IPS DF 4.7 (cell line): ENCODE results near the gene PRELP.

Experiments
- DNase-seq: peaks from one replicate; pipeline ENCODE4 v3.0.0-alpha.2; 2013; ENCODE audit warnings: low spot score; ENCODE audit errors: extremely low read depth

Gene PRELP

DNA sequence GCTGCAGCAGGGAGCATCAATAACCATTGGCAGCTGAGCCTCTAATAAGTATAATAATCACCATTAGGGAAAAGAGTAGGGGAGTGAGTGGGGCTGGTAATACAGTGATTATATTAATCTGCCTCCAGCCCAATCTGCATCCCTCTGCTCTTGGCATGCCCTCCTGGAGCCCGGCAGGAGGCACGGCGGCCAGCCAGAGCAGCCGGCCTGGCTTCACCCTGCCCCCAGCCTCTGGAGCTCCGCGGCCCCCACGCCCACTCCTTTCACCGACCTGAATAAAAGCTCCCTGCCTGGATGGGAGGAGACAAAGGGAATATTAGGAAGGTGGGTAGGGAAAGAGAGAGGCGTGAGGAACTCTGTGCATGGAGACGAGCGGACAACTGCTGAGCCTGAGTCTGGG, 46.6 kb downstream of the PRELP start:
- no peak for DNase-seq

- DNase-seq = no peak
These were observed 48.1 kb downstream of the PRELP start for GRCh38 chr1:203523667-203524066.

DNA sequence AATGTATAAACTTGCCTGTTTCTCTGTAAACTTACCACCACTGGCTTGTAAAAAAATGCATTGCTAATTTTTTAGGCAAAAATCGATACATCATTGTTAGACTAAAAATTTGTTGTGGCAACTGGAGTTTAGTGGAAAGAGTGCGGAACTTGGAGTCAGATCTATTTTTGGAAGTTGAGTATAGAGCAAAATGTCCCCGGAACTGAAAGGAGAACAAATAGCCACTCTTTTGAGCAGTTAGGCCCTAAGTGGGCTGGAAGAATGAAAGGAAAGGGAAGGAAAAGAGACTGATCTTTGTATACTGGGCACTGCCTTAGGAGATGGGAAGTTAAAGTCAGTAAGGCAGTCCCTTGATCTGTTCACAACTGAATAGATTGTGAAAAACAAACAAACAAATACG, 48.5 kb downstream of the PRELP start:
- no peak for DNase-seq

GRCh38 chr1:203524824-203525223, 49.2 kb downstream of the PRELP start:
- DNase-seq = no peak

DNA sequence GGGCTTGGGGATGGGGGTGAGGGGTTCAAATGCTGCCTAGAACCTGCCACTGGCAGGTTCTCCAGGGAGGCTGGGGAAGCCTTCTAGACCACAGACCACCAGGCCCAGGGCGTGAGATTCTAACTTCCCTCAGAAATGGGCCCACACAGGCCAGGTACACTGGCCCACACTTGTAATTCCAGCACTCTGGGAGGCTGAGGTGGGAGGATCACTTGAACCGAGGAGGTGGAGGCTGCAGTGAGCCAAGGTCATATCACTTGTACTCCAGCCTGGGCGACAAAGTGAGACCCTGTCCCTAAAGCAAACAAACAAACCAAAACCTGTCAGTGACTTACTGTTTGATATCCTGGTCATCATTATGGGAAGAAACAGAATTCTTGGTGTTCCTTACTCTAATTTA, 50.1 kb downstream of the PRELP start:
- no peak for DNase-seq

- DNase-seq = no peak
These were observed 50.5 kb downstream of the PRELP start for GRCh38 chr1:203526130-203526529.

DNA sequence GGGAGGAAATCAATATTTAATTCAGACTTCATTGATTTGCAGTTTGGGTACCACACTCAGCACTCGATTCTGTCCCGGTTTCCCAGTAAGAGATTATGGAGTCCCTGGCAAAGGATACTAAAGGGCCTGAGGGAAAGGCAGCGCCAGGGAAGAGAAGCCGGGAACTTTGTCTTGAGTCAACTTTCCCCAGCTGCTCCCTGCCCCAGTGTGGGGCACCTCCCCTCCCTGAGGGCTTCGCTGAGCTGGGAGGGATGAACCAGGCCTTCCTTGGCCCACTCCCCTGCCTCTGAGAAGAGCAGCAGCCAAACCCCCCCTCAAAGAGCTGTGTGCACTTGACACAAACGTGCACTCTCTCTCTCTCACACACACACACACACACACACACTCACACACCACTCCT, 51.0 kb downstream of the PRELP start:
- DNase-seq = no peak

GRCh38 chr1:203527013-203527412, 51.4 kb downstream of the PRELP start:
- DNase-seq = no peak

DNA sequence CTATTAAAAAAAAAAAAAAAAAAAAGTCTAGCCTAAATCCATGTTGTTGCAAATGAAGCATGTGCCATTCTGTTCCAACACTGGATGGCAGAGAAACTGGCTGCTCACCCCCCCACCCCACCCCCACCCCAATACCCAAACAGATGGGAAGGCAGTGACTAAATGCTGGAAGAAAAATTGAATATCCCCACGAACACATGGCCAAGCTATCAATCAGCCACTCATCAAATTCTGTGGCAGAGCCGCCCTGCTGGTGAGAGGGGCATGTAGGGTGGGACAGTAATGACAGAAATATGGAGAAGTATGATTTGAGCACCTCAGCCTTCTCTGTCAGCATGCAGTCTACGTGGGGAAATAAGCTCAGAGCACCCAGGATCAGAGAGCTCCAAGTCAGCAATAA, 52.5 kb downstream of the PRELP start:
- DNase-seq = no peak

DNA sequence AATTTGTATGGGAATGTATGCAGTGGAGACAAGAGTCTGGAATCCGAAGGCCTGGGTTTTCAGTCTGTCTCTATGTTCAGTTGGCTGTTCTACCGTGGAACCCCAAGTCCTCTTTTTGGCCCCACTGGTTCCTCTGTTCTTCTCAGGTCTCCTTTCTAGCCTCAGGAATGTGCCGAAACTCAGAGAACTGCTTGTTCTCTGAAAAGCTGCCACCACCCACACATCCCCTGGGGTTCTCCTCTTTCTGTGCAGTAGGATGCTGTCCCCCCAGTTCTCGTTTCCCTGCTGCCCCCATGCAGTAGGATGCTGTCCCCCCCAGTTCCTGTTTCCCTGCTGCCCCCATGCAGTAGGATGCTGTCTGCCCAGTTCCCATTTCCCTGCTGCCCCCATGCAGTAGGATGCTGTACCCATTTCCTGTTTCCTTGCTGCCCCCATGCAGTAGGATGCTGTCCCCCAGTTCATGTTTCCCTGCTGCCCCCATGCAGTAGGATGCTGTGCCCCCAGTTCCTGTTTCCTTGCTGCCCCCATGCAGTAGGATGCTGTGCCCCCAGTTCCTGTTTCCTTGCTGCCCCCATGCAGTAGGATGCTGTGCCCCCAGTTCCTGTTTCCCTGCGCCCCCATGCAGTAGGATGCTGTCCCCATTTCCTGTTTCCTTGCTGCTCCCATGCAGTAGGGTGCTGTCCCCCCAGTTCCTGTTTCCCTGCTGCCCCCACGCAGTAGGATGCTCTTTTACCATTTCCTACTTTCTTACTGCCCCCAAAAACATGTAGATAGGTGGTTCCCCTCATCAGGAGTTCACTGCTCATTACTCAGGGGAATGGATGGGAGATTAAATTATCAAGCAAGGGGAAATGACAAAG, 53.6 kb downstream of the PRELP start:
- no peak for DNase-seq

DNA sequence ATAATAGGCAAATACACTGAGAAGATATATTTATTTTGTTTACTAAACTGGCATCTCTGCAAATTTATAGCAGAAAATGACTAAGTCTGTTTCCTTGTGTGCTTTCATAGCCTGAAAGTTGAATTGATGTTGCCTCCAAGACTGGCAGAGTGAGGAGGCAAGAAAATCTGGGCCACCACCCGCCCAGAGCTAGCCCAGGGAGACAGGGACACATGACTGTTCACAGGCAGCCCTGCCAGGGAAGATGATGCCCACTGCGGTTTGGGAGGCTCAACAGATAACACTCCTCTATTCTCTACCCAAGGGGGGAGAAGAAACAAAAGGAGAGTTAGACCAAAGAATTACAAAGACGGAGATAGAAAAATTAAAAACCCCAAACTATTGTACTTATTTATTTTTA, 55.5 kb downstream of the PRELP start:
- DNase-seq = no peak

GRCh38 chr1:203534012-203534411, 58.4 kb downstream of the PRELP start:
- DNase-seq = no peak

DNA sequence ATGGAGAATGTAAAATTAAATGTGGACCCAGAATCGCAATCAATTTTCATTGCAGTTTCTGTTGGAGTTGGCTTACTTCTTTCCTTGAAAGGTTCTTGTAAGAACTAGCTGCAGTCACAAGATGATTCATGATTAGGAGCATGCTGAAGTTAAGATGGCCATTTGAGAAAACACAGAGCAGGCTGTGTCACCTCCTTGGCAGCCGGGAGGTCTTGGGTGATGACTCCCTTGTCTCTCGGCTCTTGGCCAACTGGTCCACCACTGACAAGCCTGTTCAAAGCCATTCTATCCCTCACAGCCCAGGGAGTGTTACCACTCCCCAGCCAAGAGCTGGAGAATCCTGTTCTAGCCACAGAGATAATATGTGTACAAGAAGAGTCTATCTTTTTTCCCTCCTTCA, 58.9 kb downstream of the PRELP start:
- DNase-seq = no peak

DNA sequence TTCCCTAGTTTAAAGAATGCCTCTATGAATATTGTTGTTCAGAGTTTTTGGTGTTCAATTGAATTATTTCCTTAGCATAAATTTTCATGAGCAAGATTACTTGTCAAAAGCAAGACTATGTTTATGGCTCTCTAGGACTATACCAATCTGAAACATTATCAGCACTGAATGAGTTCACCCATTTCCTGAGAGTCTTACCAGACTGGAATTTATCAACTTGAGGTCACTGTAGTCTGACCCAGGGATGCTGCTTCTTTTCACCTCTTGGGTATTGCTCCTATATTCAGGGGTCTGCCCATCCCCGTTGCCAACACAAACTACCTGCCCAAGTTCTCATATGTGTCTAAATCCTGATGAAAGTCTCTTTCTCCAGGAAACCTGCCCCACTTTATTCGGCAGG, 61.0 kb downstream of the PRELP start:
- DNase-seq = no peak

DNA sequence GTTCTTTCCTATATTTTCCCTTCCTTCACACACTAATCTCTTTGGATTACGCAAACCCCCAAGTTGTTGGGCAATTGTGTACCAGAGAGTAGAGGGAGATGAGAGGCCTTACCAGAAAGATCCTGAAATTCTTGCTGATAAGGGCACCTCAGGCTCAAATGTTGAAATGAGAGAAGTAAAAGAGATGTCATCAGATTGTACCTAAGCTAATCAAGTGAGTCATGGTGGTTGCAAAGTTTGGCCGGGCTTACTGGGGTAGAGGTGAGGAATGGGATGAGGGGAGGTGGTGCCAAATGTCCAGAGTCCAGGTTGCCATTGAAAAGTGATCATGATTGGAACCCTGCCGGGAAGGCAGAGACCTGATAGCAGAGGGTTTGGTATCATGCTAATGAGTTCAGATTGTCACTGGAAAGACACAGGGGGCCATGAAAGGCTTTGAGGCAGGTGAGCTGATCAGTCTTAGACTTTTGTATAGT, 61.4 kb downstream of the PRELP start:
- no peak for DNase-seq

GRCh38 chr1:203537806-203538464, 62.3 kb downstream of the PRELP start:
- no peak for DNase-seq

- DNase-seq = no peak
These were observed 63.1 kb downstream of the PRELP start for GRCh38 chr1:203538726-203539125.

- no peak for DNase-seq
These were observed 64.4 kb downstream of the PRELP start for GRCh38 chr1:203539831-203540546.
